Epidermal melanocyte (primary cell): ENCODE measurements around the gene KLHDC4.

ENCODE experiments used
- DNase-seq: peaks from one replicate; pipeline ENCODE4 v3.0.0; 2011; ENCODE audit warnings: low spot score; ENCODE audit not compliant: insufficient read length

The KLHDC4 gene

DNA sequence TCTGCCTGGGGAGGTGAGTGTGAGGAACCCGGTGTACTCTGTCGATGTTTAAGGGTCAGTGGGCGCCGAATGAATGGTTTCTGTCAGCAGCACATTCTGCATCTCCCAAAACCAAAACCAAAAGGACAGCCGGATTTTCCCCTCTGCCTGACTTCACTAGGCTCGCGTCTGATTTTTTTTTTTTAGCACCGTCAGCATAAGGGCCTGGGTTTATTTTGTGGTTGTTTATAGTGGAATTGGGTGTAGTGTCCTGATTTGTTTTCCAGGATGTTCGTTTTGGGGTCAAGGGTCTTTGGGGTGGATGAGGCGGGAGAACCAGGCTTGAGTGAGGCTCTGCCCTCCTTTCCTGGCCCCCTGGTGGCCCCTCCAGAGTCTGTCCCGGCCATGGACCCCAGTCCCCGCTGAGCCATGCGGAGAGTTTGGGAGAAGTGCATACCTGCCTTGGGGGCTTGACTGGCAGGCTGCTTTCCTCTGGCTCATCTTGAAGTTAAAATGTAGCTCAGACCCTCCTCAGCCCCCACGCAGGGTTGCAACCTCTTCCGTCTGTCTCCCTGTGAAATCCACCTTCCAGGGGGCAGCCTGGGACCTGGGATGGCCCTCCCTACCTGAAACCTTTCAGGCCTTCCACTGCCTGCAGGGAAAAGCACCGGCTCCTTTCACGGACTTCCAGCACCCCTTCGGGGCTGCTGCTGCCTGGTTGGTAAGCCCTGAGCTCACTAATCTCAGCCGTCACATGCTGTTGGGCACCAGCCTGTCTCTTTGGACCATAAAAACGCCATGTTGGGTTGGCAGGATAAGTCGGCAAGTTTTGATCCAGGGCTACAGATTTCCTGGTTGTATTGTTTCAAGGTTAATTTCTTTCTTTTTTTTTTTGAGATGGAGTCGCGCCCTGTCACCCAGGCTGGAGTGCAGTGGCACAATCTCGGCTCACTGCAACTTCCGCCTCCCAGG is 103.3 kb downstream of the KLHDC4 start:
- no peak for DNase-seq

DNA sequence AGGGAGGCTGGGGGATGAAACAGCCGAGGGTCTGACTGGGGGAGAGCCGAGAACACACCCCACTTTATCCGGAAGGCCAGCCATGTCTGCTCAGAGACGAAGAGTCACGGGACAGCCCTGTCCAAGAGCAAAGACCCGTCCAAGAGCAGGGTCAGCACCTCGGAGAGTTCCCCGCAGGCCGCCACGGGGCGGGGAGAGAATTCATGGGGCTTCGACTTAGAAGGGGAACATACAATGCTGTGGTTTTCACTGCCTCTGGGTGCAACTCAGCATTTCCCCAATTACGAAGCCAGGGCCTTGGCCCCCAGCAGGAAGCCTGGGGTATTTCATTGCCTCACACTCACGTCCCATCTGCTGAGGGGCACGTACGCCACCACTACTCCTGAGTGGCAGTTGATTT is 104.2 kb downstream of the KLHDC4 start:
- peak; percentile 74 for DNase-seq

DNA sequence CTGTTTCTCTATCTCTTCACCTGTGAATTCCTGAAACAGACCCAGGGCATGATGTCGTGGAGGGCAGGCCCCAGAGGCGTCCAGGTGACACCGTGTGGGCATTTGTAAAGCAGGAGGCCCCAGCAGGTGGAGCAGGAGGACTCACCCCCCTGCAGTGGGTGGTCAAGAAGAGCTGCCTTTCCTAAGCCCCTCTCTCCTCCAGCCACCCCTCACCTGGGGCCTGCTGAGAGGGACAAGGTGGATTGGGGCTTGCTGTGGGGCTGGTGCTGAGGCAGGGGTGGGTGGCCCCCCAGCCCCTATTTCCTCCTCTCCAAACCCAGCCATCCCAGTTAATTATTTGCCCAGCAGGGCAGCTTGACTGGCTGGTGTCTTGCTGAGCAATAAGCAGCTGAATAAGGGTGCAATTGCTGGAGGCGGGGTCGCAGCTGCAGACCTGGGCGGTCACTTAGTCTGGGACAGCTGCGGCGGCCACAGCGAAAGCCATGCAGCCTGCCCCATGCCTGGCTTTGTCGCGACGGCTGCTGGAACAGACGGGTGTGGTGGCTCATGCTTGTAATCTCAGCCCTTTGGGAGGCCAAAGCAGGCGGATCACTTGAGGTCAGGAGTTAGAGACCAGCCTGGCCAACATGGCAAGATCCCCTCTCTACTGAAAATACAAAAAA is 107.1 kb downstream of the KLHDC4 start:
- DNase-seq, result no peak
